Activated CD4-positive, alpha-beta T cell treated with anti-CD3 and anti-CD28 coated beads for 36 hours (primary cell): ENCODE results near the gene LMO2. TPM values are rescaled to one million over a fixed set of nuclear protein-coding genes. Genes with fewer than 3 reads are reported as not detected.

Experiments
- ATAC-seq: fragments of 200-7000 bp; cut with Tn5 transposase; one replicate; pipeline ENCODE4 v1.10.0; 2021; ENCODE audit warnings: mild to moderate bottlenecking, moderate library complexity
- CTCF ChIA-PET: fragments of 350-600 bp; sonication (Branson Sonifier 250); formaldehyde crosslinking; loops from one replicate; lab custom pipeline; 2021; ENCODE audit warnings: antibody characterized with exemption; lab: Charles Lee
- POLR2A ChIA-PET: fragments of 350-600 bp; sonication (Branson Sonifier 250); formaldehyde crosslinking; loops from one replicate; lab custom pipeline; 2021; ENCODE audit warnings: antibody characterized with exemption, inconsistent platforms; lab: Charles Lee
- DNase-seq: peaks from one replicate; pipeline ENCODE4 v3.0.0-alpha.2; 2020
- H3K27ac Mint-ChIP-seq: one replicate; pipeline ENCODE4 v1.8.0; 2021; ENCODE audit warnings: mixed read lengths
- H3K27me3 Mint-ChIP-seq: one replicate; pipeline ENCODE4 v1.8.0; 2021; ENCODE audit warnings: mixed read lengths
- H3K36me3 Mint-ChIP-seq: one replicate; pipeline ENCODE4 v1.8.0; 2021; ENCODE audit warnings: low read depth, mixed read lengths
- H3K4me1 Mint-ChIP-seq: one replicate; pipeline ENCODE4 v1.8.0; 2021; ENCODE audit warnings: mixed read lengths
- H3K4me3 Mint-ChIP-seq: one replicate; pipeline ENCODE4 v1.8.0; 2021; ENCODE audit warnings: mild to moderate bottlenecking, moderate library complexity, mixed read lengths
- H3K9me3 Mint-ChIP-seq: one replicate; pipeline ENCODE4 v1.8.0; 2021; ENCODE audit warnings: low read depth, mixed read lengths
- intact Hi-C, 2 experiments: fragments of 100-400 bp; cut with DNase I in 1 of 2; cut with micrococcal nuclease in 1 of 2; formaldehyde crosslinking; loops; one replicate each; pipeline versions ENCODE4 v1.14.2 to v1.15.1; 2022 to 2024; cut with DNase I, micrococcal nuclease
- total RNA-seq, 2 experiments: library from RNA; stranded (reverse); gene quantifications; one replicate each; pipeline ENCODE4 v1.2.3, GENCODE V29; 2021

Gene LMO2
- total RNA-seq, 2 experiments from 2014 or later, result not detected

DNA sequence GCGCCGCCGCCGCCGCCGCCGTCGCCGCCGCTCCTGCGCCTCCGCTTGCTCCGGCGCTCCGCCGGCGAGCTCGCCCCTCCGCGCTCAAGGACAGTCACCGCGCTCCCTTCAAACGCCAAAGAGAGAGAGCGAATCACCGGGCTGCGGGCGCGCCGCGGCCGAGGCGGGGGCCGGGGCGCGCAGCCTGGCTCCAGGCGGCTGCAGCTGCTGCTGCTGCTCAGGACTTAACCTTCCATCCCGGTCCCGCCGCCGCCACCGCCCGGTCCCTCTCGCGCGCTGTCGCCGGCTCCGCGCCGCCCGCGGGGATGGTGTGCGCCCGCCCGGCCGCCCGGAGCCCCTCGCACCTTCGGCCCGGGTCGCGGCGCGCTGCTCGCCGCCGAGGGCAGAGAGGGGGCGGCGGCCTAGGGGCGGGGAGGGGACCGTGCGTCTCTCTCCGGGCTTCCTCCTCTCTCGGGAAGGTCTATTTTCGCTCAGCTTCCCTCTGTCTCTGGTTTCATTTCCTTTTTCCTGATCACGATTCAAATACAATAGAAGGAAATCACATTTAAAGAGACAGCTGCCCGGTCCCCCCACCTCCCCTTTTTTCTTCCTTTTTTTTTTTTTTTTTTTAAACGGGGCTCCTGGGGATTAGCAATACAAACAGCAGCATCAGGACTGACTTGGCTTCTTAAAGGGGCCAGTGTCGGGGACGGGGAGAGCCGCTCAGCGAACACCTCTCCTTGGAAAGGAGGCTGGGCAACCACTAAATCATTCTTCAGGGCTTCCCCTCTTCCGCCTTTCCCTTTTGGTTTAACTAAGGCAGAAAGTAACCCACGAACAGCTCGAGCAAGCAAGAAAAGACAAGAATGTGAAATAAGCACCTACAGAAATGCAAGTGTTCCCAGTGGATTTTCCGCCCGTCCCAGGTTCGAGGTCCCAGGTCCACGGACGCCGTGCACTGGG is 22.1 kb downstream of the LMO2 start:
- H3K9me3 Mint-ChIP-seq, result no peaks in the 10 kb centered on the region
- H3K27me3 Mint-ChIP-seq, result peaks cover 62% of the 10 kb centered on the region
- H3K27ac Mint-ChIP-seq, result no peak overlapping the region
- H3K4me1 Mint-ChIP-seq, result peaks cover 9% of the 10 kb centered on the region
- peak overlapping the region; percentile 63 for H3K4me3 Mint-ChIP-seq
- no peaks in the 10 kb centered on the region for H3K36me3 Mint-ChIP-seq
- POLR2A ChIA-PET, result interaction anchor here (1.1 kb wide), 1 partner anchor 24 kb away, joined by 3 read pairs; no protein-coding TSS in a partner anchor
- ATAC-seq (peak; percentile 74), DNase-seq (peak; percentile 35)
- intact Hi-C loops, result loop anchor here in 1 of 2 experiments (1.0 kb wide), 1 partner anchor 24 kb away; no protein-coding TSS in a partner anchor
- CTCF ChIA-PET, result interaction anchor here (0.6 to 1.1 kb wide), 5 partner anchors 11 to 1535 kb away, joined by 3 to 5 read pairs (median 4); no protein-coding TSS in a partner anchor

DNA sequence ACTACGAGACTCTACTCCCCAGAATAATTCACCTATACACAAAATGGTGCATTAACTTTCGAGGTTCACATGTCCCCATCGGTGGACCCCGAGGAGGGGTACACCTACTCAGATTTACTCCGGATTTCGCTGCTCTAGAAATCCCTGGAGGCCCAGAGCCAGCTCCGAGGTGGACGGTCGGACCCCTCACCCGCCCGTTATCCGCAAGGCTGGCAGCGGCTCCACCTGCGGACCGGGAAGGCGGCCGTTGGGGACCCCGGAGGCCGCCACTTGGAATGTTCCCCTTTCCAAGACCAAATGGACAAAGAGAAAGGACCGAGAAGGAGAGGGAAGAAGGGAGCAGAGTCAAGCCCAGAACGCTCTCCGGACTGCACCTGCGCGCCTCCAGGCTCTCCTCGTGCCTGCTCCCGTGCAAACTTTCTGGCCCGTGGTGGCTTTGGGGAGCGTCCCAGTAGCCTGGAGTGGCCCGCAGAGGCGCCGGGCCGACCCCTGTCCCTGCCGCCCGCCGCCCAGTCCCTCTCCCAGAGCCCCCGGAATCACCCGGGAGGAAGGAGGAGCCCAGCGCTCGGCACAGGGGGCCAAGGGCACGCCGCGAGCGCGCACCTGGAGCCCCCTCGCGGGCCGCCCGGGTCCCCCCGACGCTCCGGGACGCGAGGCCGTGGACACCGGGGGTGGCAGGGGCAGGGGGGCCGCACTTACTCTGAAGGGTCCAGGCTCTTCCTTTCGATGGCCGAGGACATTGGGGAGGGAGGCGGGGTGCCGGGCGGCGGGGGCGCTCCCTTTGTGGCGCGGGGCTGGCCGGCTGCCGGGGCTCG is 23.0 kb downstream of the LMO2 start:
- Mint-ChIP-seq H3K4me3 (no peak overlapping the region), H3K27ac (no peak overlapping the region), H3K27me3 (peaks cover 61% of the 10 kb centered on the region), H3K36me3 (no peaks in the 10 kb centered on the region), H3K9me3 (no peaks in the 10 kb centered on the region), H3K4me1 (peaks cover 9% of the 10 kb centered on the region)
- ChIA-PET POLR2A (no interaction called here), CTCF (interaction anchor here (0.6 to 2.5 kb wide), 7 partner anchors 10 to 1535 kb away, joined by 3 to 11 read pairs (median 4); no protein-coding TSS in a partner anchor)
- ATAC-seq (no peak), DNase-seq (peak; percentile 10)
- intact Hi-C loops, result no loop called here

DNA sequence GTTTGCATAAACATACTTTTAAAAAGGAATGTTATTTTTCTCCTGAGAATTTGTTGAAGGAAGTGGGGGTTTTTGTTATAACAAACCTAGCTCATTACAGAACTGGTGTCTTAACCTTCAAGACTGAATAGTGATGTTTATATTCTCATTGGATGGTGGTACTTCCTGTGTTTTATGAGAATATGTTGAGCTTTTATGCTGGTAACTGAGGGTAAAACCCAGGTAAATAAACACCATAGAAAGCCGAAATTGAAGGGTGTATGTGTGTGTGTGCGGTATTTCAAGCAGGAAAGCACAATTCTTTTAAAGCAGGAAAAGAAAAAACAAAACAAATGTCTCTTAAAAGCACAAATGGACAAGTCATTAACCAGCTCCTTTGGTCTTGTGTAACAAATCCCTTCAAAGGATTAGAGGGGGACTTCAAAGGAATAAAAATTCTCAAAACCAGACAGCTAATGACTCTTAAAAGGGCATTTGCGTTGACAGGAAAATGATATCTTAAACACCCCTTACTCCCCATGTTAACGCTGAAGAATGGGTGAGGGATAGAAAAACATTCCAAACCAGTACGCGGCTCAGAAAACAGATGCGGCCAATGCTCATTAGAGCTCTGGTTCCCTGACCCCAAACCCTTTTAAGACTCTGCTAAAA is 23.8 kb downstream of the LMO2 start:
- peaks cover 9% of the 10 kb centered on the region for H3K4me1 Mint-ChIP-seq
- H3K9me3 Mint-ChIP-seq, result no peaks in the 10 kb centered on the region
- H3K27me3 Mint-ChIP-seq, result peaks cover 62% of the 10 kb centered on the region
- H3K27ac Mint-ChIP-seq, result no peak overlapping the region
- intact Hi-C loops, result loop anchor here in 1 of 2 experiments (2.0 kb wide), 1 partner anchor 27 kb away; no protein-coding TSS in a partner anchor
- no peaks in the 10 kb centered on the region for H3K36me3 Mint-ChIP-seq
- no peak overlapping the region for H3K4me3 Mint-ChIP-seq
- no peak for DNase-seq
- POLR2A ChIA-PET, result interaction anchor here (0.7 kb wide), 1 partner anchor 128 kb away, joined by 3 read pairs; no protein-coding TSS in a partner anchor
- no peak for ATAC-seq
- CTCF ChIA-PET, result interaction anchor here (0.6 to 2.5 kb wide), 6 partner anchors 10 to 373 kb away, joined by 3 to 11 read pairs (median 4); no protein-coding TSS in a partner anchor

DNA sequence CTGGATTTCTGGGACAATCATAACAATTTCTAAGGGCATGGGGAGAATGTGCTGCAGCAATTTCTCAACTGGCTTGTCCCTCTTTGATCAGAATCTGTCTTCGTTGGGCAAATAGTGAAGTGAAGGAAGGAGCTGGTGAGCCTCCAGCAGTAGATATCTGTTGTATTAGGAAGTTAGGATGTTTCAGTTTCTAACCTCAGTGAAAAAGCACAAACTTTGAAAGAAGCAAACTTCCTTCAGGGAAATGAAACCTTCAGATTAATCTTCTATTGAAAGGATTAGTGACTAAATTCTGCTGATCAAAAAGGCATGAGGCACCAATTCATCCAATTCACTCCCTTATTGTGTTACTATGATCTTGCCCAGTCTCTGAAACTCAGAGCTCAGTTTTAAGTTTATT is 24.3 kb downstream of the LMO2 start:
- peaks cover 60% of the 10 kb centered on the region for H3K27me3 Mint-ChIP-seq
- no peak for DNase-seq
- no peak overlapping the region for H3K4me3 Mint-ChIP-seq
- CTCF ChIA-PET, result interaction anchor here (0.7 to 2.5 kb wide), 5 partner anchors 10 to 373 kb away, joined by 3 to 11 read pairs (median 4); no protein-coding TSS in a partner anchor
- H3K9me3 Mint-ChIP-seq, result no peaks in the 10 kb centered on the region
- H3K4me1 Mint-ChIP-seq, result peaks cover 9% of the 10 kb centered on the region
- POLR2A ChIA-PET, result interaction anchor here (0.7 kb wide), 1 partner anchor 129 kb away, joined by 3 read pairs; no protein-coding TSS in a partner anchor
- intact Hi-C loops, result loop anchor here in 1 of 2 experiments (2.0 kb wide), 1 partner anchor 27 kb away; no protein-coding TSS in a partner anchor
- ATAC-seq, result no peak
- H3K27ac Mint-ChIP-seq, result no peak overlapping the region
- no peaks in the 10 kb centered on the region for H3K36me3 Mint-ChIP-seq

DNA sequence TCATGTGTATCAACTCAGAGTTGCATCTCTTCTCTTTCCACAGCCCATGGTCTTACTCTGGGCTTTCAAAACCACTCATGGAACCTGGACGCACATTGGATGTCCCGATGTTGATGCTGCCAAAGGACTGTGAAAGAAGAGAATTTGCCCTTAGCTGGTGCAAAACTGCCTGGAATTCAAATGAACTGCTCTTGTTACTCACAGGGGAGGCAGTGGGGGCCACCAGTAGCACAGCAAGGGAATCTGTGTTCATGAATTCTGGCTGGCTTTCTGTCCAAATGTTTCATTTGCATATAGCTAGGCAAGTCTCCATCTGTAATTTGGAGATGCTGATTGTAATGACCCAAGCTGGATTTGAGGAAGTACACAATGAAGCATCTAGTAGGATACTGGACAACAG is 24.9 kb downstream of the LMO2 start:
- peaks cover 9% of the 10 kb centered on the region for H3K4me1 Mint-ChIP-seq
- ATAC-seq (no peak), DNase-seq (no peak)
- ChIA-PET POLR2A (no interaction called here), CTCF (interaction anchor here (0.7 to 2.5 kb wide), 4 partner anchors 9 to 172 kb away, joined by 3 to 11 read pairs (median 6); no protein-coding TSS in a partner anchor)
- intact Hi-C loops, result loop anchor here in 1 of 2 experiments (2.0 kb wide), 1 partner anchor 28 kb away; no protein-coding TSS in a partner anchor
- peaks cover 61% of the 10 kb centered on the region for H3K27me3 Mint-ChIP-seq
- H3K4me3 Mint-ChIP-seq, result no peak overlapping the region
- H3K36me3 Mint-ChIP-seq, result no peaks in the 10 kb centered on the region
- H3K9me3 Mint-ChIP-seq, result no peaks in the 10 kb centered on the region
- H3K27ac Mint-ChIP-seq, result no peak overlapping the region

DNA sequence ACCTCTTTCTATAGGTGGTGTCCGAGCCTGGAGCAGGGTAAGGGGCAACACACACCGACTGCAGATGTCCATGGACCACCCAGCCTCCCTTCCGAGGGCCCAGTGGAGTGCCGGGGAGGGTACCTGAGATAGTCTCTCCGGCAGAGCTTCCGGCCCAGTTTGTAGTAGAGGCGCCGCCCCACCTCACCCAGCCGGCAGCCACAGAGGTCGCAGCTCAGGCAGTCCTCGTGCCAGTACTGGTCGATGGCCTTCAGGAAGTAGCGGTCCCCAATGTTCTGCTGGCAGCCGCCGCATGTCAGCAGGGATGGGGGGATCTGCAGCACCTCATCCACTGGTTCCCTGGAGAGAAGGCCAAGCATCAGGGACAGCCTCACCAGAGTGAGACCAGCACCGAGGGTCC is 27.4 kb downstream of the LMO2 start:
- intact Hi-C loops, result no loop called here
- ChIA-PET CTCF (interaction anchor here (0.6 to 5.1 kb wide), 6 partner anchors 10 to 132 kb away, joined by 3 to 30 read pairs (median 4); no protein-coding TSS in a partner anchor), POLR2A (no interaction called here)
- H3K4me3 Mint-ChIP-seq, result no peak overlapping the region
- H3K4me1 Mint-ChIP-seq, result peaks cover 3% of the 10 kb centered on the region
- peaks cover 54% of the 10 kb centered on the region for H3K27me3 Mint-ChIP-seq
- ATAC-seq, result no peak
- H3K36me3 Mint-ChIP-seq, result no peaks in the 10 kb centered on the region
- H3K9me3 Mint-ChIP-seq, result no peaks in the 10 kb centered on the region
- no peak overlapping the region for H3K27ac Mint-ChIP-seq
- DNase-seq, result no peak

DNA sequence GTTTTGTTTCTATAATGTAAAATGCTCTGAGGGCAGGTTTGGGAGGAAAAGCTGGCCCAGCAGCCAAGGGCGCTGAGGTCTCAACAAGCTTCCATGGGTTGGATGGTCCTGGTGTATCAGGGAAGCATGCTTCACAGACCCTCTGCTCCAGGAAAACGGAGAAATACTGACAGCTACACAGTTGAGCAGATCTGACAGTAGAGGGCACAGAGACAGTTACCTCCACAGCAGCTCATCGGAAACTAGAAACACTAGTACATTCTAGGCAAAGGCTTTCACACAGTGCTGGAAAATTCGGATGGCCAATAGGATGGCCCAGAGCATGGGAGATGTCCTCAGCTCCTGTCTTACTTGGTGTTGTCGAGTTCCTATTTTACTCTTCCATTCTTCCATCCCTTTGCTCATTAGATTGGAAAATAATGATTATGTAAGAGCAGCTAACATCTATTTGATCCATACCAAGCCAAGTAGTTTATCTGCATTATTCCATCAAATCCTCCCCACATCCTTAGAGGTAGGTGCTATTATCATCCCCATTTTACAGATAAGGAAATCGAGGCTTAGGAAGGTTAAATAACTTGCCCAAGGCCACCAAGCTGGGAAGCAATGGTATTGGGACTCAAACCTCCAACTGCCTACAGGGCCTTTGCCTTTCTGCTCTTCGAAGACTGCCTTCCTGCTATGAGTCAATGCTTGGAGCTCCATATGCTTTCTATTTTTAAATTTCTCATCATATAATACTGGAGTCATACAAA is 28.3 kb downstream of the LMO2 start:
- CTCF ChIA-PET, result interaction anchor here (0.5 to 5.1 kb wide), 10 partner anchors 9 to 212 kb away, joined by 3 to 30 read pairs (median 4); no protein-coding TSS in a partner anchor
- no peak for ATAC-seq
- DNase-seq, result no peak
- Mint-ChIP-seq H3K27ac (no peak overlapping the region), H3K4me3 (no peak overlapping the region), H3K27me3 (peaks cover 60% of the 10 kb centered on the region), H3K4me1 (peaks cover 3% of the 10 kb centered on the region), H3K9me3 (no peaks in the 10 kb centered on the region), H3K36me3 (no peaks in the 10 kb centered on the region)
- POLR2A ChIA-PET, result no interaction called here
- intact Hi-C loops, result no loop called here

DNA sequence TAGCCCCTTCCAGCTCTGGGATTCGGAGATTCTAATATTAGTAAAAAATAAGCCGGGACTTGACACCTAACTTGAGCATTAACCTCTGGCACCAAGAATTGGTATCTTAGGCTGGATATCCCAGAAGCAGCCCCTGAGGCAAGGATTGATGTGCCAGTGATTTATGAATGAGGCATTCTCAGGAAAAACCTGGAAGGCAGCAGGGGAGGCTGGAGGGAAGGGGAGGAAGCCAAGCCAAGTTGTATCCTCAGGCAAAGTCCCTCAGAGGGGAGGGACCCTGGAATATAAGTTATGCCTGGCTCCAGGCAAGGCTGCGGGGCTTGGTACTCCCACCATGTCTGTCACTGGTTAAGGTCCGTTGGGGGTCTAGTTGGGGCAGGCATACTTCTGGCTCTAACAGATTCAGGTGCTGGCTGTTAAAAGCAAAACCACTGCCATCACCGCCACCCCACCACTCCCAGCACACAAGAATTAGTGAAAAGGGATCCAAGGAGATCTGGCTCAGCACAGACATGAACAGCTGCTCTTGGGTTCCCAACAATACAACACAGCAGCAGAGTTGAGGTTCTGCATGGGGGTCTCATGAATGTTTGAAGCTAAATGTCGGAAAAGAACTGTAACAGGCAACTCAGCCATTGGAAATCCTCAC is 29.8 kb downstream of the LMO2 start:
- intact Hi-C loops, result no loop called here
- CTCF ChIA-PET, result interaction anchor here (0.6 to 5.1 kb wide), 9 partner anchors 11 to 420 kb away, joined by 3 to 30 read pairs (median 3); no protein-coding TSS in a partner anchor
- Mint-ChIP-seq H3K4me3 (no peak overlapping the region), H3K9me3 (no peaks in the 10 kb centered on the region), H3K27me3 (peaks cover 53% of the 10 kb centered on the region), H3K36me3 (no peaks in the 10 kb centered on the region), H3K4me1 (no peaks in the 10 kb centered on the region), H3K27ac (no peak overlapping the region)
- ATAC-seq (no peak), DNase-seq (no peak)
- POLR2A ChIA-PET, result no interaction called here

DNA sequence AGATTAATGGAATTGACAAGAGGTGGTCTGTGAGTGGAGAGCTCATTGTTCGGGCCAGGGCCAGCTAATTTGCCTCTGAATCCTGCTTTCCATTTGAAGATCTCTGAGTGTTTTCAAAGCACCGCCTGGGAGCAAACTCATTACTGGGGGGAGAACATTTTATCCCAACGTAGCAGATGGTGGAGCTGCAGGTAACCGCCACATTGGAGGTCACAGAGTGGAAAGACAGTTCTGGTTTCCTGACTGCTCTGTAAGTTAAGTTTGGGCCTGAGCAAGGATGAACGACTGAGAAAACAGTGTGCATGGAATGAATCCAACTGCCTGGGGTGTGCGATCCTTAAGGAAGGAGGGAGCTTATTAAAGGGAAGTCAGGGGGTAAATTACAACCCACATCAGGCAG is 30.5 kb downstream of the LMO2 start:
- POLR2A ChIA-PET, result no interaction called here
- intact Hi-C loops, result no loop called here

More for the DNA sequence above, 30.5 kb downstream of the LMO2 start:
- DNase-seq (no peak), ATAC-seq (no peak)
- Mint-ChIP-seq H3K4me1 (no peaks in the 10 kb centered on the region), H3K4me3 (no peak overlapping the region), H3K27me3 (peaks cover 53% of the 10 kb centered on the region), H3K27ac (no peak overlapping the region), H3K36me3 (no peaks in the 10 kb centered on the region), H3K9me3 (no peaks in the 10 kb centered on the region)
- CTCF ChIA-PET, result interaction anchor here (0.6 to 5.1 kb wide), 8 partner anchors 10 to 420 kb away, joined by 3 to 30 read pairs (median 4); no protein-coding TSS in a partner anchor
